Tibial artery (tissue), 4 donors: Measurements from ENCODE around the gene SEZ6.

Experiments
- DNase-seq, 2 donors: peaks; one replicate each; pipeline ENCODE4 v3.0.0-alpha.2; 2019
- H3K27ac ChIP-seq, 2 donors: fragments of 200-600 bp; sonication (generic) in 1 of 2; 1 replicate in 1 of 2; 2 replicates in 1 of 2; pipeline ENCODE4 v1.5.1; 2018 to 2019; ENCODE audit warnings: mild to moderate bottlenecking in 1 of 2
- H3K27me3 ChIP-seq, 2 donors: fragments of 200-600 bp; sonication (generic) in 1 of 2; one replicate each; pipeline versions ENCODE4 v1.5.1 to v1.6.0; 2016 to 2019
- H3K36me3 ChIP-seq, 3 donors: fragments of 200-600 bp; sonication (generic) in 2 of 3; one replicate each; pipeline ENCODE4 v1.5.1; 2016 to 2019; ENCODE audit warnings: mild to moderate bottlenecking in 2 of 3
- H3K4me1 ChIP-seq, 4 donors: fragments of 200-600 bp; sonication (generic) in 2 of 4; 1 replicate in 3 of 4; 2 replicates in 1 of 4; pipeline ENCODE4 v1.5.1; 2016 to 2019
- H3K4me3 ChIP-seq, 2 donors: fragments of 200-600 bp; sonication (generic) in 1 of 2; 1 replicate in 1 of 2; 2 replicates in 1 of 2; pipeline ENCODE4 v1.5.1; 2018 to 2019; ENCODE audit warnings: mild to moderate bottlenecking in 2 of 2
- H3K9me3 ChIP-seq, 3 donors: fragments of 200-600 bp; sonication (generic) in 1 of 3; one replicate each; pipeline ENCODE4 v1.5.1; 2016 to 2019
- CTCF ChIP-seq, 2 experiments: fragments of 200-600 bp in 1 of 2; fragments of 450-650 bp in 1 of 2; IDR thresholded peaks; one replicate each; pipeline ENCODE4 v1.5.1; 2017 to 2019; ENCODE audit warnings: antibody characterized with exemption in 2 of 2, mild to moderate bottlenecking in 1 of 2, moderate library complexity in 1 of 2
- intact Hi-C: fragments of 100-400 bp; cut with DNase I; formaldehyde crosslinking; loops from one replicate; pipeline ENCODE4 v1.15.0; 2023; ENCODE audit warnings: low total_unique reads

The SEZ6 gene

DNA sequence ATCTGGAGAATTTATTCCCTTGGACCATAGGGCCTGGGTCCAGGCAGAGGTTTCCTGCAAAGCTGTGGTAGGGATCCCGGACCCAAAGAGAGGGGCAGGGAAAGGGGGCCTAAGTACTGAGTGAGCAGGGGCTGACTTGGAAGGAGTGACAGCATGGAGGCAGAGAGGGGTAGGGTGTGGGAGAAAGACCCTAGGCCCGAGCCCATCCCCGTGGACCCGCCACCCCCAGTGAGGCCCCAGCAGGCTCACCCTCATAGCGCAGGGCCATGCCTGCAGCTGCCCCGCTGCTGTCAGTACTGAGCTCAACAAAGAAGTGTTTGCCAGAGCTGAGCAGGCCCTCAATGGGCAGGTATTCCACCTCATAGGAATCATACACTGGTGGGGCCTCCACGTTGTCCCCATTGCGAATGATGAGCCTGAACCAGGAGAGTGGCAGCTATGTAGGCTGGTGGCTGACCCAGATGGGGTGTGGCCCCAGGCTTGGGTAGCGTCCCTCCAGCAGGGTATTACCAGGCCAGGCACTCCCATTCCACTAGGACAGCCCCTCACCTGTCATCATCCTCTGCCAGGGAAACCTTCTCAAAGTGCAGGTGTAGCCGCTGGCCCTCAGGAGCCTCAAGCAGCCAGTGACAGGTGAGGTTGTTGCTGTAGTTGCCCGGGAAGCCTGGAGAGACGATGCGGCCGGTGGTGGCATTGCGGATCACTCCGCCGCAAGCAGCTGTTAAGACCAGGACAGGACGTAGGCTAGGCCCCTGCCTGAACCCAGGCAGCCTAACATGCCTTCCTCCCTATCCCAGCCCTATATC is 45.4 kb downstream of the SEZ6 start:
- H3K27ac ChIP-seq = no peak overlapping the region
- peak in 1 of 2 donors; percentile 48 for DNase-seq
- no peaks in the 10 kb centered on the region for H3K36me3 ChIP-seq
- TF ChIP-seq CTCF (IDR thresholded peaks at IDR 0.05) = no peak
- no peaks in the 10 kb centered on the region for H3K4me1 ChIP-seq
- peaks cover 0 to 30% of the 10 kb centered on the region in 2 donors for H3K27me3 ChIP-seq
- no peak overlapping the region for H3K4me3 ChIP-seq
- H3K9me3 ChIP-seq = no peaks in the 10 kb centered on the region
- intact Hi-C loops = no loop called here

DNA sequence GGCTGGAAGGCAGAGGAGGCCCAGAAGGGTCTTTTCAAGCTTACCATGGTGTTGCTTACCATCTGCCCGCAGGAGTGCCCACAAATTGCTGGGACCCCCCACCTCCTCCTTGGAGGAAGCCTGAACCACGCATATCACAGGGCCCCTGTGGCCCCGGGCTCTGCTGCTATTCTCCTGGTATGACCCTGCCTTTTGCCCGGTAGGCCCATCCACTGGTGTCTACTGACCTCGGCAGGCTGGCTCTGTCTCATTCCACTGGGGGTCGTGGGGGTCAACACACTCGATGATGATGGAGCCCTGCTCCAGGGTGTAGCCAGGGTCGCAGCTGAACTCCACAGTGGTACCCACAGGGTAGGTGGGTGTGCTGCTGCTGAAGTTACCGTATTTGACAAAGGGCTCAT is 46.4 kb downstream of the SEZ6 start:
- no peaks in the 10 kb centered on the region for H3K9me3 ChIP-seq
- H3K4me3 ChIP-seq = no peak overlapping the region
- H3K27ac ChIP-seq = no peak overlapping the region
- peaks cover 0 to 30% of the 10 kb centered on the region in 2 donors for H3K27me3 ChIP-seq
- intact Hi-C loops = no loop called here
- peak in 1 of 2 donors; percentile 49 for DNase-seq
- no peaks in the 10 kb centered on the region for H3K4me1 ChIP-seq
- no peaks in the 10 kb centered on the region for H3K36me3 ChIP-seq
- TF ChIP-seq CTCF (IDR thresholded peaks at IDR 0.05) = no peak

- H3K36me3 ChIP-seq = no peaks in the 10 kb centered on the region
- TF ChIP-seq CTCF (IDR thresholded peaks at IDR 0.05) = no peak
- peak in 1 of 2 donors; percentile 65 for DNase-seq
- intact Hi-C loops = no loop called here
- H3K27ac ChIP-seq = no peak overlapping the region
- no peak overlapping the region for H3K4me3 ChIP-seq
- peaks cover 0 to 25% of the 10 kb centered on the region in 2 donors for H3K27me3 ChIP-seq
- no peaks in the 10 kb centered on the region for H3K4me1 ChIP-seq
- H3K9me3 ChIP-seq = no peaks in the 10 kb centered on the region
These were observed 46.9 kb downstream of the SEZ6 start for GRCh38 chr17:28958820-28959455.

GRCh38 chr17:28957992-28958355 is 47.9 kb downstream of the SEZ6 start:
- peaks cover 0 to 5% (median 1%) of the 10 kb centered on the region in 4 donors for H3K4me1 ChIP-seq
- no peaks in the 10 kb centered on the region for H3K36me3 ChIP-seq
- DNase-seq = peak in 1 of 2 donors; percentile 48
- intact Hi-C loops = no loop called here
- no peaks in the 10 kb centered on the region for H3K9me3 ChIP-seq
- no peak for TF ChIP-seq CTCF (IDR thresholded peaks at IDR 0.05)
- H3K27me3 ChIP-seq = peaks cover 0 to 16% of the 10 kb centered on the region in 2 donors
- no peak overlapping the region for H3K4me3 ChIP-seq
- H3K27ac ChIP-seq = no peak overlapping the region

DNA sequence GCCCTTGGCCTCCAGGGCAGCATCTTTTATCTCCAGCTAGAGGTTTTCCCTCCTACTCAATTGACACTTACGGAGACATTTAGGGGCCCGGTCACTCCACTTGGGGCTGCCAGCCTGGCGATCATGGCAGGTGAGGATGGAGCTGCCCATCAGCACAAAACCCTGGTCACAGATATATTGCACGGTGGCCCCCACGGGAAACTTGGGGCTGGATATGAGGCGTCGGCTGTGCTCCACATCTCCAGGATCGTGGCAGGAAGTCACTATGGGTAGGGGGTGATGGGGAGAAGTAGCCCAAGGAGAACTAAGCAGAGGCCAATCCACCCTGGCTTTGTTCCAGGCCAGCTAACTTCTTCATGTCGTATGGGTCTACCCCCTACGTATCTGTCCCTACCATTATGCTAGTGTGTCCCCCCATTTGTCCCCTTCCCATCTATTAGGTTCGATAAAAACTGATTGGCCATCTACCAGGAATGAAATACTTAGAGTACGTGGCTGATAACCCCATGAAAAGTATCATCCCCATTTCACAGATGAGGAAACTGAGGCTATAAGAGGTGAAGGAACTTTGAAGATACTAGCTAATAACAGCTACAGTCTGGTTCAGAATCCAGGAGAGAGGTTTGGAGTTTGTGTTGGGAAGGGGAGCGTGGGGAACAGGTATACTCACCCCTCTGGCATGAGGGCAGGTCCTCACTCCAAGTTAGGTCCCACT is 48.4 kb downstream of the SEZ6 start:
- DNase-seq = peak in 1 of 2 donors; percentile 58
- intact Hi-C loops = no loop called here
- Histone ChIP-seq H3K4me3 (no peak overlapping the region), H3K4me1 (peaks cover 0 to 9% (median 6%) of the 10 kb centered on the region in 4 donors), H3K27me3 (peaks cover 0 to 16% of the 10 kb centered on the region in 2 donors), H3K9me3 (no peaks in the 10 kb centered on the region), H3K36me3 (no peaks in the 10 kb centered on the region), H3K27ac (no peak overlapping the region)
- no peak for TF ChIP-seq CTCF (IDR thresholded peaks at IDR 0.05)
